ENCODE data around the gene FBXO48. TPM values are rescaled to one million over a fixed set of nuclear protein-coding genes. Genes with fewer than 3 reads are reported as not detected.
A peak's percentile ranks its signal among the peaks of the same experiment; 100 is the strongest.

FBXO48 gene
- polyA plus RNA-seq, 1 donor (not counting 4 experiments of a cell fraction or from before 2014, with no cell fraction given), result 1.9 TPM

DNA sequence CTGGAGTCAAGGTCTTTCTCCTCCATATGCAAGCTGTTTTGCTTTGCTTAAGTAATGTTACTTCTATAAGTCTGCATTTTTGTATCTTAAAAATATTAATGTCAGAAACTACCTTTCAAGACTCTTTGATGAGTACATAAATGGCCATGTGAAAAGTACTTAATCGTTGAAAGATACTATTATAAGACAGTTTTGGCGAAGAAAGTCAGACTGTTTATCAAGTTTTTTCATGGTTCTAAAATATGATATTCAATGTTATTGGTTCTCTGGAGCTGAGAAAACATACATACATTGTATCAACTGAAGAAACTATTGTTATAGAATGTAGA is 25.1 kb downstream of the FBXO48 start:
- Histone ChIP-seq H3K9ac (ENCODE audit: control insufficient read depth, extremely low read depth, insufficient read depth, low read length) (no peak overlapping the region), H3K9me3 (ENCODE audit: control insufficient read depth, low read depth, low read length) (no peaks in the 10 kb centered on the region), H2AFZ (ENCODE audit: control insufficient read depth, low read length) (no peak overlapping the region), H4K20me1 (ENCODE audit: control insufficient read depth, extremely low read depth, insufficient read depth, low read length) (no peaks in the 10 kb centered on the region), H3K4me1 (ENCODE audit: control insufficient read depth, extremely low read depth, insufficient read depth, low read length) (no peaks in the 10 kb centered on the region), H3K36me3 (ENCODE audit: control insufficient read depth in 2 of 2, extremely low read depth in 1 of 2, insufficient read depth in 2 of 2, low read length in 2 of 2) (no peaks in the 10 kb centered on the region), H3K4me3 (ENCODE audit: control insufficient read depth in 2 of 3, extremely low read depth in 1 of 3, insufficient read depth in 2 of 3, low read depth in 1 of 3, low read length in 3 of 3) (no peak overlapping the region), H3K9me1 (ENCODE audit: control insufficient read depth, extremely low read depth, insufficient read depth, low read length) (no peaks in the 10 kb centered on the region), H3K27ac (ENCODE audit: control insufficient read depth, insufficient read depth, low read length) (no peak overlapping the region), H3K27me3 (ENCODE audit: control insufficient read depth, extremely low read depth, insufficient read depth, low read length) (no peaks in the 10 kb centered on the region), H3K4me2 (ENCODE audit: control insufficient read depth, extremely low read depth, insufficient read depth, low read depth, low read length) (no peak overlapping the region), H3K79me2 (ENCODE audit: control insufficient read depth, insufficient read depth, low read length) (no peaks in the 10 kb centered on the region)
- DNase-seq (ENCODE audit: low read depth, low spot score) (no peak), FAIRE-seq (no peak)
- TF ChIP-seq, protein P1, sequence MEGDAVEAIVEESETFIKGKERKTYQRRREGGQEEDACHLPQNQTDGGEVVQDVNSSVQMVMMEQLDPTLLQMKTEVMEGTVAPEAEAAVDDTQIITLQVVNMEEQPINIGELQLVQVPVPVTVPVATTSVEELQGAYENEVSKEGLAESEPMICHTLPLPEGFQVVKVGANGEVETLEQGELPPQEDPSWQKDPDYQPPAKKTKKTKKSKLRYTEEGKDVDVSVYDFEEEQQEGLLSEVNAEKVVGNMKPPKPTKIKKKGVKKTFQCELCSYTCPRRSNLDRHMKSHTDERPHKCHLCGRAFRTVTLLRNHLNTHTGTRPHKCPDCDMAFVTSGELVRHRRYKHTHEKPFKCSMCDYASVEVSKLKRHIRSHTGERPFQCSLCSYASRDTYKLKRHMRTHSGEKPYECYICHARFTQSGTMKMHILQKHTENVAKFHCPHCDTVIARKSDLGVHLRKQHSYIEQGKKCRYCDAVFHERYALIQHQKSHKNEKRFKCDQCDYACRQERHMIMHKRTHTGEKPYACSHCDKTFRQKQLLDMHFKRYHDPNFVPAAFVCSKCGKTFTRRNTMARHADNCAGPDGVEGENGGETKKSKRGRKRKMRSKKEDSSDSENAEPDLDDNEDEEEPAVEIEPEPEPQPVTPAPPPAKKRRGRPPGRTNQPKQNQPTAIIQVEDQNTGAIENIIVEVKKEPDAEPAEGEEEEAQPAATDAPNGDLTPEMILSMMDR (optimal IDR thresholded peaks at IDR 0.05 in 1 of 3, IDR thresholded peaks at IDR 0.05 in 1 of 3, conservative IDR thresholded peaks at IDR 0.05 in 1 of 3; ENCODE audit: extremely low read depth in 1 of 3, insufficient read depth in 2 of 3, low read length in 3 of 3), result no peak
- no peak for TF ChIP-seq EZH2 (IDR thresholded peaks at IDR 0.05; ENCODE audit: low read length)
- dilution Hi-C loops (cut with MboI; ENCODE audit: extremely low pct_ligation_motif_present, low sequenced_read_pairs), result no loop called here

DNA sequence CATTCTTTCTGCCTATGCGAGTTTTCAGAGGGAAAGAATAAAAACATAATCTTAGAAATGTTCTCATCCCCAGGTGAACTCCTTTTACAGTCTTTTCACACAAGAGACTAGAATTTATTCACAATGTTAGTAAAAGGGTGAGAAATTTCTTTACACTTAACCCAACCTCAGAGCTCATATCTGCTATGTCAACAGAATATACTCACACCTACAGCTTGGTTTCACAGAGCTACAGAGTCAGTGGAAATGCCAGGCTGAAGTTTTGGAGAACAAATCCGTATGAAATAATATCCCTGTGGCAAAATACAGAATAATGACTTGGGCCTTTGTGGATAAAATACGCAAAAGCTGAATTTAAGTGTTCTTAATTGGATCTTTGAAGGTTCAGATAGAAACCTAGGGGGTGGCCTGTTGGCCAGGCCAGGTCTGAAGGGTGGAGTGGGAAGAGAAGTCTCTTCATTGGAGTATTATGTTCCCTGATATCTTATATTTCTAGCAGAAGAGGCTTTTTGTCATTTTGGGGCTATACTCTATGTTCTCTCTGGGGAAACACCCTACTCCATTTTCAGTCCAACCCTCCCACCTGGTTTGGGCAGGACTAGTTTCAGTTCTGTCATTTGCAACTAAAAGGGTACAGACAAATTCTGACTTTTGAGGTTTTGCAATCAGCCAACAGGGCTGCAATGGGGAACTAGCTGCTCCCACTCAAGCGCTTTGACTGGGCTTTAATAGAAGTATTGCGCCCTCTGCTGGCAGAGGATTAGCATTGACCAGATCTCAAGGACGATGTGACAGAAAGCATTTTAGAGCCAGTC is 25.7 kb downstream of the FBXO48 start:
- Histone ChIP-seq H3K4me2 (ENCODE audit: control insufficient read depth, extremely low read depth, insufficient read depth, low read depth, low read length) (no peak overlapping the region), H2AFZ (ENCODE audit: control insufficient read depth, low read length) (no peak overlapping the region), H3K27ac (ENCODE audit: control insufficient read depth, insufficient read depth, low read length) (no peak overlapping the region), H3K4me1 (ENCODE audit: control insufficient read depth, extremely low read depth, insufficient read depth, low read length) (no peaks in the 10 kb centered on the region), H3K27me3 (ENCODE audit: control insufficient read depth, extremely low read depth, insufficient read depth, low read length) (no peaks in the 10 kb centered on the region), H3K79me2 (ENCODE audit: control insufficient read depth, insufficient read depth, low read length) (no peaks in the 10 kb centered on the region), H3K36me3 (ENCODE audit: control insufficient read depth in 2 of 2, extremely low read depth in 1 of 2, insufficient read depth in 2 of 2, low read length in 2 of 2) (no peaks in the 10 kb centered on the region), H3K9me1 (ENCODE audit: control insufficient read depth, extremely low read depth, insufficient read depth, low read length) (no peaks in the 10 kb centered on the region), H4K20me1 (ENCODE audit: control insufficient read depth, extremely low read depth, insufficient read depth, low read length) (no peaks in the 10 kb centered on the region), H3K9me3 (ENCODE audit: control insufficient read depth, low read depth, low read length) (no peaks in the 10 kb centered on the region), H3K4me3 (ENCODE audit: control insufficient read depth in 2 of 3, extremely low read depth in 1 of 3, insufficient read depth in 2 of 3, low read depth in 1 of 3, low read length in 3 of 3) (no peak overlapping the region), H3K9ac (ENCODE audit: control insufficient read depth, extremely low read depth, insufficient read depth, low read length) (no peak overlapping the region)
- dilution Hi-C loops (cut with MboI; ENCODE audit: extremely low pct_ligation_motif_present, low sequenced_read_pairs), result no loop called here
- TF ChIP-seq, protein P1 (optimal IDR thresholded peaks at IDR 0.05 in 1 of 3, IDR thresholded peaks at IDR 0.05 in 1 of 3, conservative IDR thresholded peaks at IDR 0.05 in 1 of 3; ENCODE audit: extremely low read depth in 1 of 3, insufficient read depth in 2 of 3, low read length in 3 of 3), result peak; percentile 78 to 88 (median 82)
- no peak for TF ChIP-seq EZH2 (IDR thresholded peaks at IDR 0.05; ENCODE audit: low read length)
- DNase-seq (ENCODE audit: low read depth, low spot score) (no peak), FAIRE-seq (peak; percentile 97)
